Nephron (organoid): Measurements from ENCODE around the gene PPEF1.
A peak's percentile ranks its signal among the peaks of the same experiment; 100 is the strongest.
"Not testable (repeated sequence)": the region's sequence is repeated elsewhere in the genome, so short reads cannot be mapped to it uniquely, and the experiment has no call there.

Source experiments
- H3K27ac Mint-ChIP-seq, 3 experiments: 2 replicates each; pipeline ENCODE4 v1.8.0; 2020; ENCODE audit warnings: mixed read lengths in 3 of 3, mild to moderate bottlenecking in 2 of 3, moderate library complexity in 1 of 3
- H3K27me3 Mint-ChIP-seq: 2 replicates; pipeline ENCODE4 v1.8.0; 2021; ENCODE audit warnings: low read depth, mild to moderate bottlenecking, moderate library complexity, mixed read lengths
- H3K36me3 Mint-ChIP-seq: 2 replicates; pipeline ENCODE4 v1.8.0; 2020; ENCODE audit warnings: low read depth, mixed read lengths
- H3K4me1 Mint-ChIP-seq: 2 replicates; pipeline ENCODE4 v1.8.0; 2020; ENCODE audit warnings: mixed read lengths
- H3K4me3 Mint-ChIP-seq, 3 experiments: 2 replicates each; pipeline ENCODE4 v1.8.0; 2020; ENCODE audit warnings: mild to moderate bottlenecking in 3 of 3, mixed read lengths in 3 of 3, moderate library complexity in 2 of 3
- H3K9me3 Mint-ChIP-seq: 2 replicates; pipeline ENCODE4 v1.8.0; 2020; ENCODE audit warnings: mixed read lengths
- CTCF ChIP-seq, 3 experiments: fragments of 200-600 bp; sonication (generic); IDR thresholded peaks; one replicate each; pipeline ENCODE4 v1.5.0; 2021; ENCODE audit warnings: antibody characterized with exemption in 3 of 3; ENCODE audit not compliant: unreplicated experiment in 3 of 3

The PPEF1 gene

GRCh38 chrX:18733287-18733686 lies 25.8 kb downstream of the PPEF1 start:
- no peaks in the 10 kb centered on the region for H3K36me3 Mint-ChIP-seq
- TF ChIP-seq CTCF (IDR thresholded peaks at IDR 0.05; ENCODE audit: unreplicated experiment in 3 of 3): no peak
- peak overlapping the region in 2 of 3 experiments; percentile 26 to 48 for H3K27ac Mint-ChIP-seq
- peaks cover 22% of the 10 kb centered on the region for H3K9me3 Mint-ChIP-seq
- H3K27me3 Mint-ChIP-seq: peaks cover 11% of the 10 kb centered on the region
- H3K4me1 Mint-ChIP-seq: no peaks in the 10 kb centered on the region
- H3K4me3 Mint-ChIP-seq: no peak overlapping the region

- not testable (repeated sequence) for H3K27ac Mint-ChIP-seq, H3K36me3 Mint-ChIP-seq, H3K4me1 Mint-ChIP-seq, H3K4me3 Mint-ChIP-seq, H3K27me3 Mint-ChIP-seq
- H3K9me3 Mint-ChIP-seq: peaks cover 24% of the 10 kb centered on the region
Observed at GRCh38 chrX:18739609-18740008, 32.2 kb downstream of the PPEF1 start.

GRCh38 chrX:18748499-18748898 lies 41.1 kb downstream of the PPEF1 start:
- Mint-ChIP-seq H3K4me3 (no peak overlapping the region), H3K4me1 (no peaks in the 10 kb centered on the region), H3K27me3 (no peaks in the 10 kb centered on the region), H3K36me3 (peaks cover 4% of the 10 kb centered on the region), H3K27ac (no peak overlapping the region), H3K9me3 (peaks cover 16% of the 10 kb centered on the region)
- TF ChIP-seq CTCF (IDR thresholded peaks at IDR 0.05; ENCODE audit: unreplicated experiment in 3 of 3): no peak

GRCh38 chrX:18753631-18754030 lies 46.2 kb downstream of the PPEF1 start:
- H3K4me3 Mint-ChIP-seq: no peak overlapping the region
- no peak overlapping the region for H3K27ac Mint-ChIP-seq
- H3K36me3 Mint-ChIP-seq: peaks cover 4% of the 10 kb centered on the region
- no peaks in the 10 kb centered on the region for H3K4me1 Mint-ChIP-seq
- no peak for TF ChIP-seq CTCF (IDR thresholded peaks at IDR 0.05; ENCODE audit: unreplicated experiment in 3 of 3)
- H3K9me3 Mint-ChIP-seq: peaks cover 21% of the 10 kb centered on the region
- H3K27me3 Mint-ChIP-seq: no peaks in the 10 kb centered on the region

GRCh38 chrX:18755651-18756050 lies 48.2 kb downstream of the PPEF1 start:
- Mint-ChIP-seq H3K27me3 (no peaks in the 10 kb centered on the region), H3K9me3 (peaks cover 17% of the 10 kb centered on the region), H3K36me3 (peaks cover 4% of the 10 kb centered on the region), H3K4me1 (no peaks in the 10 kb centered on the region), H3K27ac (no peak overlapping the region), H3K4me3 (no peak overlapping the region)
- no peak for TF ChIP-seq CTCF (IDR thresholded peaks at IDR 0.05; ENCODE audit: unreplicated experiment in 3 of 3)

GRCh38 chrX:18757956-18758932 lies 50.8 kb downstream of the PPEF1 start:
- H3K27ac Mint-ChIP-seq: no peak overlapping the region
- TF ChIP-seq CTCF (IDR thresholded peaks at IDR 0.05; ENCODE audit: unreplicated experiment in 3 of 3): no peak

More at GRCh38 chrX:18757956-18758932, 50.8 kb downstream of the PPEF1 start:
- Mint-ChIP-seq H3K9me3 (peaks cover 8% of the 10 kb centered on the region), H3K27me3 (no peaks in the 10 kb centered on the region), H3K36me3 (no peaks in the 10 kb centered on the region), H3K4me1 (no peaks in the 10 kb centered on the region), H3K4me3 (no peak overlapping the region)
